Karpas-422 (cell line): ENCODE data around the gene PYGM. TPM values are rescaled to one million over a fixed set of nuclear protein-coding genes. Genes with fewer than 3 reads are reported as not detected.
A peak's percentile ranks its signal among the peaks of the same experiment; 100 is the strongest.

Experiments
- DNase-seq: peaks from one replicate; pipeline ENCODE4 v3.0.0-alpha.2; 2015
- H2AFZ ChIP-seq: fragments of 200-600 bp; sonication (generic); 2 replicates; pipeline ENCODE4 v1.6.1; 2014; ENCODE audit warnings: antibody characterized with exemption, low read length, mixed read lengths
- H3K27ac ChIP-seq: fragments of 200-600 bp; sonication (generic); 2 replicates; pipeline ENCODE4 v1.5.1; 2014; ENCODE audit warnings: mild to moderate bottlenecking, low read length, moderate library complexity
- H3K27me3 ChIP-seq: fragments of 200-600 bp; sonication (generic); 2 replicates; pipeline ENCODE4 v1.6.1; 2014; ENCODE audit warnings: low read length, mixed read lengths
- H3K36me3 ChIP-seq: fragments of 200-600 bp; sonication (generic); 2 replicates; pipeline ENCODE4 v1.6.1; 2014; ENCODE audit warnings: low read length, mixed read lengths; ENCODE audit not compliant: insufficient read depth
- H3K4me1 ChIP-seq: fragments of 200-600 bp; sonication (generic); 2 replicates; pipeline ENCODE4 v1.6.1; 2014; ENCODE audit warnings: mild to moderate bottlenecking, low read length, mixed read lengths
- H3K4me2 ChIP-seq: fragments of 200-600 bp; sonication (generic); 2 replicates; pipeline ENCODE4 v1.6.1; 2014; ENCODE audit warnings: low read length, low read depth, mild to moderate bottlenecking; ENCODE audit not compliant: poor library complexity, severe bottlenecking
- H3K4me3 ChIP-seq: fragments of 200-600 bp; sonication (generic); 2 replicates; pipeline ENCODE4 v1.5.1; 2014; ENCODE audit warnings: mild to moderate bottlenecking, antibody characterized with exemption, low read length, mixed read lengths
- H3K79me2 ChIP-seq: fragments of 200-600 bp; sonication (generic); 2 replicates; pipeline ENCODE4 v1.6.1; 2014; ENCODE audit warnings: mild to moderate bottlenecking, low read length, mixed read lengths
- H3K9ac ChIP-seq: fragments of 200-600 bp; sonication (generic); 2 replicates; pipeline ENCODE4 v1.6.0; 2014; ENCODE audit warnings: low read length
- H3K9me2 ChIP-seq: fragments of 200-600 bp; sonication (generic), shearing (Covaris generic); replicated peaks from 2 replicates; pipeline ENCODE4 v1.6.0; 2014; ENCODE audit warnings: mild to moderate bottlenecking, low read length, moderate library complexity; ENCODE audit not compliant: insufficient read depth
- H3K9me3 ChIP-seq: fragments of 300-700, 200-600 bp; sonication (generic); 2 replicates; pipeline ENCODE4 v1.6.1; 2014; ENCODE audit warnings: low read length, mixed read lengths
- H4K20me1 ChIP-seq: fragments of 200-600 bp; sonication (generic); 2 replicates; pipeline ENCODE4 v1.6.1; 2014; ENCODE audit warnings: mild to moderate bottlenecking, antibody characterized with exemption, low read length, low read depth; ENCODE audit not compliant: insufficient read depth
- total RNA-seq: library from RNA; depleted of rRNA; stranded (reverse); fragments of >200 nt; shearing (Covaris generic); gene quantifications from 2 replicates; pipeline ENCODE4 v1.2.3, GENCODE V29; 2014; ENCODE audit warnings: low replicate concordance

The PYGM gene
- total RNA-seq, 1 experiment from 2014 or later, result not detected

DNA sequence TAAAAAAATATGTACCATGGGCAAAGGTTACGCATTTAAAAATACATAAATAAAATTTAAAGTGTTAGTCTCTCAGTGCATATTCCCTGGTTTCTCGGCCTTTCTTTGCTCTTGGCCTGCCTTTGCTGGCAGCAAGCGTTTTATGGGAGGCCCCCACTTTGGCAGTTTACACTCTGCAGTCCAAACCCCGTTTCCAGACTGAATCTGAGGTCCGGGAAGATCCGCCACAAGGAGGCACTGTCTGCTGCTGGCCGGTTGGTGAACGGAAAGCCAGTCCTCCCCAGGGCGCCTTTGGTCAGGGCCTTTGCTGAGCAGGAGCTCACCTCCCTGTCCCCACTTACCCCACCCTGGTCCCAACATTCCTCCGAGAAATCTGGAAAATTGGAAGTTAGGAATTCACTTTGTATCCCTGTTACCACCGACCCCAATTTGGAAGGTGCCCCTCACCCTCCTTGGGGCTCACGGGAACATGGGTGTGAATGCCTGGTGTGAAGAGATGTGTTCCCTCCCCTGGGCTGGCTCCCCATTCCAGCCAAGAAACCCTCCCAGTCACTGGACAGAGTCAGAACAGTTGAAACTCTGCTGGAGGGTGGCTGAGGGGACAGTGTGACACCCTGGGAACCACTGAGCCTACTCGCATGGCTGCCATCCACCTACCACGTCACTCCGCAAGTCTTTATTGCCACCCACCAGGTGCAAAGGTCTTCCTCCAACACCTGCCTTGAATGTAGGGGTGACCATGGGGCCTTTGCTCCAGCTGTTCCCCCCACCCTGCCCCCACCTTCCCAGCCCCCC is 27.9 kb upstream of the PYGM start:
- Histone ChIP-seq H3K4me2 (no peak overlapping the region), H4K20me1 (no peaks in the 10 kb centered on the region), H3K4me3 (no peak overlapping the region), H3K9me2 (no peaks in the 10 kb centered on the region), H3K27ac (no peak overlapping the region), H3K36me3 (no peaks in the 10 kb centered on the region), H2AFZ (no peak overlapping the region), H3K9me3 (no peaks in the 10 kb centered on the region), H3K9ac (no peak overlapping the region), H3K4me1 (peaks cover 9% of the 10 kb centered on the region), H3K79me2 (no peaks in the 10 kb centered on the region), H3K27me3 (no peaks in the 10 kb centered on the region)
- peak; percentile 85 for DNase-seq

GRCh38 chr11:64786308-64786707 is 26.5 kb upstream of the PYGM start:
- Histone ChIP-seq H3K4me3 (no peak overlapping the region), H4K20me1 (no peaks in the 10 kb centered on the region), H3K4me1 (peaks cover 18% of the 10 kb centered on the region), H3K9me3 (no peaks in the 10 kb centered on the region), H3K27me3 (no peaks in the 10 kb centered on the region), H2AFZ (no peak overlapping the region), H3K9ac (no peak overlapping the region), H3K4me2 (no peak overlapping the region), H3K79me2 (no peaks in the 10 kb centered on the region), H3K27ac (no peak overlapping the region), H3K9me2 (no peaks in the 10 kb centered on the region), H3K36me3 (no peaks in the 10 kb centered on the region)
- no peak for DNase-seq

DNA sequence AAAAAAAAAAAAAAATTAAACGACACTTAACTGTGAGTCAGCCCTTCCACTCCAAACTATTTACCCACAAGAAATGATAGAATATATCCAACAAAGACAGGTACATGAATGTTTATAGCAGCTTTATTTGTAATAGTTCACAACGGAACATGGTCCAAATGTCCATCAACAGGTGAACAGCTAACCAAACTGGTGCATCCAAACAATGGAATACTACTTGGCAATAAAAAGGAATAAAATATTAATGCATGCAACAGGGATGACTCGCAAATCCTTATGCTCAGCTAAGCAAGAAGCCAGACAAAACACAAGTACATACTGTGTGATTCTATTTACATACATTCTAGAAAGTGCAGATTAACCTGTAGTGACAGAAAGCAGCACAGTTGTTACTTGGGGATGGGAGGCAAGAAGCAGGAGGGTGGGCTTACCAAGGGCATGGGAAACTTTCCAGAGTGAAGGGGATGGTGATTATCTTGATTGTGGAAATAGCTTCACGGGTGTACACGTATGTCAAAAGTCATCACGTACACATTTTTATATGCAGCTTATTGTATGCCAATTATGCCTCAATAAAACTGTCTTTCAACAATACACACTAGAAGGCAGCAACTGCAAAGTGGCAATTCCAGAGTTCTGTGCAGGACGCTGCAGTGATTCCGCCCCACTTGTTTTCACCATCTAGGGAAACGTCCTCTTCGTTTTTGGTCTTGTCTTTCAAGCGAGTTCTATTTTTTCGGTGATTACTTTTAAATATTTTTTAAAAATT is 25.2 kb upstream of the PYGM start:
- no peak overlapping the region for H3K4me2 ChIP-seq

GRCh38 chr11:64778473-64779298 is 18.9 kb upstream of the PYGM start, which contains the start of gene SF1:
Gene SF1 (minus strand): TSS chr11:64778542. CDS start chr11:64778392, 150 bp downstream.
- H3K79me2 ChIP-seq, result peaks cover 38% of the 10 kb centered on the region
- peak within 1 kb of the TSS; percentile 15; the same call in 1 of the 2 replicates for H2AFZ ChIP-seq
- peak within 1 kb of the TSS; percentile 97 for H3K9ac ChIP-seq

More for the DNA sequence above, 25.2 kb upstream of the PYGM start:
- DNase-seq, result no peak
- Histone ChIP-seq H3K27me3 (no peaks in the 10 kb centered on the region), H3K9me3 (no peaks in the 10 kb centered on the region), H3K27ac (no peak overlapping the region), H3K9me2 (no peaks in the 10 kb centered on the region), H3K36me3 (no peaks in the 10 kb centered on the region), H3K4me3 (no peak overlapping the region), H3K4me1 (peaks cover 23% of the 10 kb centered on the region), H3K79me2 (no peaks in the 10 kb centered on the region), H2AFZ (no peak overlapping the region), H4K20me1 (no peaks in the 10 kb centered on the region), H3K9ac (no peak overlapping the region)

DNA sequence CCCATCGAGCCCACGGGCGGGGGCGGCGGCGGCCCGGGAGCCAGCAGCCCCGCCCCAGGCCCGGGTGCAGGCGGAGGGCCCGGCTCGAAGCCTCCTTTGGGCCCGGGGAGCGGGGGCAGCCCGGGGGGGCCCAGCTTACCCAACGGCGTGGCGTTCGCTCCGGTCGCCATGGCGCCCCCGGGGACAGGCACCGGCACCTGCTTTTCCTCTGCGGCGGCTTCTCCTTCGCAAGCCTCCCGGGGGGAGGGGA is 18.4 kb upstream of the PYGM start:
- H3K4me1 ChIP-seq, result peaks cover 54% of the 10 kb centered on the region
- H3K79me2 ChIP-seq, result peaks cover 43% of the 10 kb centered on the region
- no peaks in the 10 kb centered on the region for H3K9me3 ChIP-seq

More at GRCh38 chr11:64778473-64779298, 18.9 kb upstream of the PYGM start, which contains the start of gene SF1:
- Histone ChIP-seq H3K36me3 (peaks cover 37% of the 10 kb centered on the region), H4K20me1 (peaks cover 37% of the 10 kb centered on the region), H3K27ac (peak within 1 kb of the TSS; percentile 92), H3K9me3 (no peaks in the 10 kb centered on the region), H3K4me2 (peak within 1 kb of the TSS; percentile 97), H3K4me1 (peaks cover 50% of the 10 kb centered on the region), H3K9me2 (no peaks in the 10 kb centered on the region), H3K27me3 (no peaks in the 10 kb centered on the region), H3K4me3 (peak within 1 kb of the TSS; percentile 94)
- DNase-seq, result peak; percentile 100

DNA sequence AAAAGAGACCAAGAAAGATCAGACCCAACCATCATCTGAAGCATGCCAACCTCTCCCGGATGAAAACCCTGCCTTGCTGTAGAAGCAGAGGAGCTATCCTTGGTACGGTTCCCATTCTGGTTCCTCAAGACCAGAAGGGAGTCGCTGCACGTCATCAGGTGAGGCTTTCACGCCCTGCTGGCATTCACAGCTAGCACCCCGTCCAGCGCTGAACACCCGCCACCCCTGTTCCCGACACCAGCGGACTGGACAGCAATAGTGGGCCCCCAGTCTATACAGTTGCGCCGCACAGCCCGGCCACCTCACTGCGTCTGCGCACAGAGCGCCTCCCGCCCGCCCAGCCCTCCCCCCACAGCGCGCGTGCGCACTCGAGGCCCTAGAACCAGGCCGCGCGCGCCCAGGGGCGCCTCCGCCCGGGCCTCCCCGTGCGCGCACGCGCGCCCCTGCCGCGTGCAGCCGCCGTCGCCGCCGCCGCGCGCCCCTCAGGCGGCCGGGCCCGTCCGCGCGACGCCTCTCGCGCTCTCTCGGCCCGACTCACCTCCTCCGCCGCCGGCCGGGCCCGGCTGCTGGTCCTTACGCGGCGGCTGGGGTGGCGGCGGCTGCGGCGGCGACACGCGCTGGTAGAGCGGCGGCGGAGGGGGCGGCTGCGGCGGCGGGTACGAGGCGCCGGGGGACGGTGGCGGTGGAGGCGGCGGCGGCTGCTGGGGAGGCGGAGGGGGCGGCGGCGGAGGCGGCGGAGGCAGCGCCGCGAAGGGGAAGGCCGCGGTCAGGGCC is 17.9 kb upstream of the PYGM start:
- peaks cover 52% of the 10 kb centered on the region for H3K4me1 ChIP-seq

More for the DNA sequence above, 18.4 kb upstream of the PYGM start:
- H3K27me3 ChIP-seq, result no peaks in the 10 kb centered on the region
- peaks cover 42% of the 10 kb centered on the region for H3K36me3 ChIP-seq
- peak overlapping the region; percentile 97 for H3K9ac ChIP-seq
- H4K20me1 ChIP-seq, result peaks cover 43% of the 10 kb centered on the region
- no peaks in the 10 kb centered on the region for H3K9me2 ChIP-seq
- H3K27ac ChIP-seq, result peak overlapping the region; percentile 85
- no peak for DNase-seq
- H3K4me2 ChIP-seq, result peak overlapping the region; percentile 60
- H3K4me3 ChIP-seq, result peak overlapping the region; percentile 79
- no peak overlapping the region for H2AFZ ChIP-seq

GRCh38 chr11:64776875-64777274 is 17.1 kb upstream of the PYGM start:
- peaks cover 56% of the 10 kb centered on the region for H3K79me2 ChIP-seq
- no peak for DNase-seq
- no peaks in the 10 kb centered on the region for H3K9me3 ChIP-seq
- H3K36me3 ChIP-seq, result peaks cover 55% of the 10 kb centered on the region
- no peaks in the 10 kb centered on the region for H3K9me2 ChIP-seq
- peak overlapping the region; percentile 94 for H3K4me3 ChIP-seq
- peak overlapping the region; percentile 97 for H3K9ac ChIP-seq
- peak overlapping the region; percentile 97 for H3K4me2 ChIP-seq
- H2AFZ ChIP-seq, result no peak overlapping the region
- H3K27me3 ChIP-seq, result no peaks in the 10 kb centered on the region
- peaks cover 53% of the 10 kb centered on the region for H4K20me1 ChIP-seq
- H3K27ac ChIP-seq, result peak overlapping the region; percentile 40
- H3K4me1 ChIP-seq, result peaks cover 46% of the 10 kb centered on the region

More for the DNA sequence above, 17.9 kb upstream of the PYGM start:
- Histone ChIP-seq H3K4me2 (peak overlapping the region; percentile 97), H3K27ac (peak overlapping the region; percentile 85), H3K4me3 (peak overlapping the region; percentile 94), H3K79me2 (peaks cover 48% of the 10 kb centered on the region), H4K20me1 (peaks cover 48% of the 10 kb centered on the region), H3K36me3 (peaks cover 47% of the 10 kb centered on the region), H3K9me3 (no peaks in the 10 kb centered on the region), H3K27me3 (no peaks in the 10 kb centered on the region), H3K9me2 (no peaks in the 10 kb centered on the region), H2AFZ (no peak overlapping the region), H3K9ac (peak overlapping the region; percentile 97)
- DNase-seq, result peak; percentile 94
